ENCODE data around the gene PSME1. TPM values are rescaled to one million over a fixed set of nuclear protein-coding genes. Genes with fewer than 3 reads are reported as not detected.

Gene PSME1
- total and polyA plus RNA-seq, 2 of the 13 experiments (the other 11 are each of a cell fraction or from before 2014, with no cell fraction given): 159 to 608 TPM

- TF ChIP-seq AHDC1 (CRISPR knock-in tag; IDR thresholded peaks at IDR 0.05; ENCODE audit: borderline replicate concordance): peak; percentile 82
- TF ChIP-seq, protein P1, sequence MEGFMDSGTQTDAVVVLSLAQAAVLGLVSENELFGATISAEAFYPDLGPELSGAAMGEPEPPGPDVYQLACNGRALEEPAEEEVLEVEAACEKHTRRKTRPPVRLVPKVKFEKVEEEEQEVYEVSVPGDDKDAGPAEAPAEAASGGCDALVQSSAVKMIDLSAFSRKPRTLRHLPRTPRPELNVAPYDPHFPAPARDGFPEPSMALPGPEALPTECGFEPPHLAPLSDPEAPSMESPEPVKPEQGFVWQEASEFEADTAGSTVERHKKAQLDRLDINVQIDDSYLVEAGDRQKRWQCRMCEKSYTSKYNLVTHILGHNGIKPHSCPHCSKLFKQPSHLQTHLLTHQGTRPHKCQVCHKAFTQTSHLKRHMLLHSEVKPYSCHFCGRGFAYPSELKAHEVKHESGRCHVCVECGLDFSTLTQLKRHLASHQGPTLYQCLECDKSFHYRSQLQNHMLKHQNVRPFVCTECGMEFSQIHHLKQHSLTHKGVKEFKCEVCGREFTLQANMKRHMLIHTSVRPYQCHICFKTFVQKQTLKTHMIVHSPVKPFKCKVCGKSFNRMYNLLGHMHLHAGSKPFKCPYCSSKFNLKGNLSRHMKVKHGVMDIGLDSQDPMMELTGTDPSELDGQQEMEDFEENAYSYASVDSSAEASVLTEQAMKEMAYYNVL (CRISPR knock-in tag; IDR thresholded peaks at IDR 0.05; ENCODE audit: borderline replicate concordance): peak; percentile 76; the same call in 1 of the 2 replicates
- TF ChIP-seq, protein P2, sequence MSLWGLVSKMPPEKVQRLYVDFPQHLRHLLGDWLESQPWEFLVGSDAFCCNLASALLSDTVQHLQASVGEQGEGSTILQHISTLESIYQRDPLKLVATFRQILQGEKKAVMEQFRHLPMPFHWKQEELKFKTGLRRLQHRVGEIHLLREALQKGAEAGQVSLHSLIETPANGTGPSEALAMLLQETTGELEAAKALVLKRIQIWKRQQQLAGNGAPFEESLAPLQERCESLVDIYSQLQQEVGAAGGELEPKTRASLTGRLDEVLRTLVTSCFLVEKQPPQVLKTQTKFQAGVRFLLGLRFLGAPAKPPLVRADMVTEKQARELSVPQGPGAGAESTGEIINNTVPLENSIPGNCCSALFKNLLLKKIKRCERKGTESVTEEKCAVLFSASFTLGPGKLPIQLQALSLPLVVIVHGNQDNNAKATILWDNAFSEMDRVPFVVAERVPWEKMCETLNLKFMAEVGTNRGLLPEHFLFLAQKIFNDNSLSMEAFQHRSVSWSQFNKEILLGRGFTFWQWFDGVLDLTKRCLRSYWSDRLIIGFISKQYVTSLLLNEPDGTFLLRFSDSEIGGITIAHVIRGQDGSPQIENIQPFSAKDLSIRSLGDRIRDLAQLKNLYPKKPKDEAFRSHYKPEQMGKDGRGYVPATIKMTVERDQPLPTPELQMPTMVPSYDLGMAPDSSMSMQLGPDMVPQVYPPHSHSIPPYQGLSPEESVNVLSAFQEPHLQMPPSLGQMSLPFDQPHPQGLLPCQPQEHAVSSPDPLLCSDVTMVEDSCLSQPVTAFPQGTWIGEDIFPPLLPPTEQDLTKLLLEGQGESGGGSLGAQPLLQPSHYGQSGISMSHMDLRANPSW (CRISPR knock-in tag; IDR thresholded peaks at IDR 0.05; ENCODE audit: borderline replicate concordance): peak; percentile 100
- peak; percentile 100 for TF ChIP-seq KLF6 (CRISPR knock-in tag; IDR thresholded peaks at IDR 0.05)
- TF ChIP-seq PPARG (CRISPR knock-in tag; conservative IDR thresholded peaks at IDR 0.05): peak; percentile 93
- no peak for TF ChIP-seq ZNF468 (CRISPR knock-in tag; IDR thresholded peaks at IDR 0.05)
- peak; percentile 64 for TF ChIP-seq ZNF777 (CRISPR knock-in tag; IDR thresholded peaks at IDR 0.05)
- TF ChIP-seq IKZF4 (CRISPR knock-in tag; IDR thresholded peaks at IDR 0.05; ENCODE audit: borderline replicate concordance, low read depth, not compliant biosample characterization): peak; percentile 71
- peak; percentile 53; the same call in 1 of the 2 replicates for TF ChIP-seq ZNF572 (CRISPR knock-in tag; IDR thresholded peaks at IDR 0.05)
- no peak for TF ChIP-seq HOXA9 (CRISPR knock-in tag; IDR thresholded peaks at IDR 0.05; ENCODE audit: borderline replicate concordance)
- TF ChIP-seq ZSCAN21 (CRISPR knock-in tag; IDR thresholded peaks at IDR 0.05; ENCODE audit: borderline replicate concordance): peak; percentile 96
- TF ChIP-seq HBP1 (CRISPR knock-in tag; IDR thresholded peaks at IDR 0.05; ENCODE audit: low read depth): peak; percentile 98
- peak; percentile 69 for TF ChIP-seq PBX2 (CRISPR knock-in tag; IDR thresholded peaks at IDR 0.05)
- peak; percentile 70; the same call in 1 of the 2 replicates for TF ChIP-seq REL (CRISPR knock-in tag; conservative IDR thresholded peaks at IDR 0.05)
Observed at GRCh38 chr14:24160850-24161804, 25.1 kb downstream of the PSME1 start, which contains the start of gene IRF9 (continued).

Measured in HepG2 (cell line).